ENCODE results near the gene STX7.

Gene STX7

GRCh38 chr6:132475925-132476324 lies 37.0 kb downstream of the STX7 start:
- Mint-ChIP-seq H3K4me3 (no peak overlapping the region), H3K4me1 (ENCODE audit: low read depth) (no peaks in the 10 kb centered on the region), H3K9me3 (no peaks in the 10 kb centered on the region), H3K27me3 (ENCODE audit: low read depth) (no peaks in the 10 kb centered on the region), H3K27ac (no peak overlapping the region), H3K36me3 (ENCODE audit: low read depth) (no peaks in the 10 kb centered on the region)

GRCh38 chr6:132471787-132472186 lies 41.1 kb downstream of the STX7 start:
- Mint-ChIP-seq H3K4me3 (no peak overlapping the region), H3K9me3 (no peaks in the 10 kb centered on the region), H3K27ac (no peak overlapping the region), H3K36me3 (ENCODE audit: low read depth) (peaks cover 2% of the 10 kb centered on the region), H3K27me3 (ENCODE audit: low read depth) (no peaks in the 10 kb centered on the region), H3K4me1 (ENCODE audit: low read depth) (no peaks in the 10 kb centered on the region)

- H3K4me1 Mint-ChIP-seq (ENCODE audit: low read depth) = no peaks in the 10 kb centered on the region
Measured at GRCh38 chr6:132466952-132467351, 46.0 kb downstream of the STX7 start.

GRCh38 chr6:132465530-132466485 lies 47.1 kb downstream of the STX7 start:
- Mint-ChIP-seq H3K36me3 (ENCODE audit: low read depth) (peaks cover 11% of the 10 kb centered on the region), H3K27ac (no peak overlapping the region), H3K9me3 (no peaks in the 10 kb centered on the region), H3K4me3 (no peak overlapping the region), H3K4me1 (ENCODE audit: low read depth) (no peaks in the 10 kb centered on the region), H3K27me3 (ENCODE audit: low read depth) (no peaks in the 10 kb centered on the region)

More at GRCh38 chr6:132466952-132467351, 46.0 kb downstream of the STX7 start:
- Mint-ChIP-seq H3K36me3 (ENCODE audit: low read depth) (peaks cover 11% of the 10 kb centered on the region), H3K9me3 (no peaks in the 10 kb centered on the region), H3K4me3 (no peak overlapping the region), H3K27me3 (ENCODE audit: low read depth) (no peaks in the 10 kb centered on the region), H3K27ac (no peak overlapping the region)

GRCh38 chr6:132464538-132465256 lies 48.2 kb downstream of the STX7 start:
- Mint-ChIP-seq H3K4me3 (no peak overlapping the region), H3K27ac (no peak overlapping the region), H3K36me3 (ENCODE audit: low read depth) (peaks cover 9% of the 10 kb centered on the region), H3K27me3 (ENCODE audit: low read depth) (no peaks in the 10 kb centered on the region), H3K9me3 (no peaks in the 10 kb centered on the region), H3K4me1 (ENCODE audit: low read depth) (no peaks in the 10 kb centered on the region)

- H3K9me3 Mint-ChIP-seq = no peaks in the 10 kb centered on the region
- no peaks in the 10 kb centered on the region for H3K27me3 Mint-ChIP-seq (ENCODE audit: low read depth)
- H3K4me3 Mint-ChIP-seq = no peak overlapping the region
- H3K4me1 Mint-ChIP-seq (ENCODE audit: low read depth) = no peaks in the 10 kb centered on the region
- no peak overlapping the region for H3K27ac Mint-ChIP-seq
- peaks cover 13% of the 10 kb centered on the region for H3K36me3 Mint-ChIP-seq (ENCODE audit: low read depth)
Measured at GRCh38 chr6:132461958-132462357, 51.0 kb downstream of the STX7 start.

- H3K4me1 Mint-ChIP-seq (ENCODE audit: low read depth) = no peaks in the 10 kb centered on the region
- H3K27me3 Mint-ChIP-seq (ENCODE audit: low read depth) = no peaks in the 10 kb centered on the region
- no peak overlapping the region for H3K4me3 Mint-ChIP-seq
- no peaks in the 10 kb centered on the region for H3K9me3 Mint-ChIP-seq
- no peak overlapping the region for H3K27ac Mint-ChIP-seq
- peaks cover 13% of the 10 kb centered on the region for H3K36me3 Mint-ChIP-seq (ENCODE audit: low read depth)
Measured at GRCh38 chr6:132459605-132459952, 53.3 kb downstream of the STX7 start.

- H3K9me3 Mint-ChIP-seq = no peaks in the 10 kb centered on the region
- no peak overlapping the region for H3K27ac Mint-ChIP-seq
- H3K4me1 Mint-ChIP-seq (ENCODE audit: low read depth) = no peaks in the 10 kb centered on the region
- peaks cover 13% of the 10 kb centered on the region for H3K36me3 Mint-ChIP-seq (ENCODE audit: low read depth)
- H3K4me3 Mint-ChIP-seq = no peak overlapping the region
- no peaks in the 10 kb centered on the region for H3K27me3 Mint-ChIP-seq (ENCODE audit: low read depth)
Measured at GRCh38 chr6:132458887-132459604, 53.9 kb downstream of the STX7 start.

- no peaks in the 10 kb centered on the region for H3K4me1 Mint-ChIP-seq (ENCODE audit: low read depth)
- no peak overlapping the region for H3K27ac Mint-ChIP-seq
- no peak overlapping the region for H3K4me3 Mint-ChIP-seq
- no peaks in the 10 kb centered on the region for H3K9me3 Mint-ChIP-seq
- H3K36me3 Mint-ChIP-seq (ENCODE audit: low read depth) = peaks cover 7% of the 10 kb centered on the region
- H3K27me3 Mint-ChIP-seq (ENCODE audit: low read depth) = no peaks in the 10 kb centered on the region
Measured at GRCh38 chr6:132456700-132457143, 56.2 kb downstream of the STX7 start.

- no peaks in the 10 kb centered on the region for H3K36me3 Mint-ChIP-seq (ENCODE audit: low read depth)
- H3K27ac Mint-ChIP-seq = no peak overlapping the region
- peaks cover 17% of the 10 kb centered on the region for H3K9me3 Mint-ChIP-seq
- no peaks in the 10 kb centered on the region for H3K27me3 Mint-ChIP-seq (ENCODE audit: low read depth)
- H3K4me3 Mint-ChIP-seq = no peak overlapping the region
- H3K4me1 Mint-ChIP-seq (ENCODE audit: low read depth) = no peaks in the 10 kb centered on the region
Measured at GRCh38 chr6:132446855-132447241, 66.1 kb downstream of the STX7 start.

GRCh38 chr6:132446141-132446854 lies 66.6 kb downstream of the STX7 start:
- Mint-ChIP-seq H3K9me3 (peaks cover 21% of the 10 kb centered on the region), H3K4me1 (ENCODE audit: low read depth) (no peaks in the 10 kb centered on the region), H3K36me3 (ENCODE audit: low read depth) (no peaks in the 10 kb centered on the region), H3K4me3 (no peak overlapping the region), H3K27me3 (ENCODE audit: low read depth) (no peaks in the 10 kb centered on the region), H3K27ac (no peak overlapping the region)

- peaks cover 21% of the 10 kb centered on the region for H3K9me3 Mint-ChIP-seq
- no peaks in the 10 kb centered on the region for H3K27me3 Mint-ChIP-seq (ENCODE audit: low read depth)
- no peaks in the 10 kb centered on the region for H3K4me1 Mint-ChIP-seq (ENCODE audit: low read depth)
- no peak overlapping the region for H3K4me3 Mint-ChIP-seq
- H3K27ac Mint-ChIP-seq = no peak overlapping the region
- H3K36me3 Mint-ChIP-seq (ENCODE audit: low read depth) = no peaks in the 10 kb centered on the region
Measured at GRCh38 chr6:132445201-132445951, 67.5 kb downstream of the STX7 start.

- Mint-ChIP-seq H3K4me3 (no peak overlapping the region), H3K27me3 (ENCODE audit: low read depth) (no peaks in the 10 kb centered on the region), H3K27ac (no peak overlapping the region), H3K9me3 (peaks cover 21% of the 10 kb centered on the region), H3K36me3 (ENCODE audit: low read depth) (no peaks in the 10 kb centered on the region), H3K4me1 (ENCODE audit: low read depth) (no peaks in the 10 kb centered on the region)
Measured at GRCh38 chr6:132443206-132443605, 69.7 kb downstream of the STX7 start.

All from T-helper 1 cell treated with Interleukin-12 subunit alpha and Interleukin-12 subunit beta and Interleukin-4 antibody, amounts not matched to agents 30 μg/mL and 1 μg/mL, for 36 hours (primary cell).